ENCODE results near the gene PLEKHA1. TPM values are rescaled to one million over a fixed set of nuclear protein-coding genes. Genes with fewer than 3 reads are reported as not detected.
A peak's percentile ranks its signal among the peaks of the same experiment; 100 is the strongest.

PLEKHA1 gene
- total and polyA plus RNA-seq, 12 donors, result 8.3 to 22.3 (median 13.1) TPM

DNA sequence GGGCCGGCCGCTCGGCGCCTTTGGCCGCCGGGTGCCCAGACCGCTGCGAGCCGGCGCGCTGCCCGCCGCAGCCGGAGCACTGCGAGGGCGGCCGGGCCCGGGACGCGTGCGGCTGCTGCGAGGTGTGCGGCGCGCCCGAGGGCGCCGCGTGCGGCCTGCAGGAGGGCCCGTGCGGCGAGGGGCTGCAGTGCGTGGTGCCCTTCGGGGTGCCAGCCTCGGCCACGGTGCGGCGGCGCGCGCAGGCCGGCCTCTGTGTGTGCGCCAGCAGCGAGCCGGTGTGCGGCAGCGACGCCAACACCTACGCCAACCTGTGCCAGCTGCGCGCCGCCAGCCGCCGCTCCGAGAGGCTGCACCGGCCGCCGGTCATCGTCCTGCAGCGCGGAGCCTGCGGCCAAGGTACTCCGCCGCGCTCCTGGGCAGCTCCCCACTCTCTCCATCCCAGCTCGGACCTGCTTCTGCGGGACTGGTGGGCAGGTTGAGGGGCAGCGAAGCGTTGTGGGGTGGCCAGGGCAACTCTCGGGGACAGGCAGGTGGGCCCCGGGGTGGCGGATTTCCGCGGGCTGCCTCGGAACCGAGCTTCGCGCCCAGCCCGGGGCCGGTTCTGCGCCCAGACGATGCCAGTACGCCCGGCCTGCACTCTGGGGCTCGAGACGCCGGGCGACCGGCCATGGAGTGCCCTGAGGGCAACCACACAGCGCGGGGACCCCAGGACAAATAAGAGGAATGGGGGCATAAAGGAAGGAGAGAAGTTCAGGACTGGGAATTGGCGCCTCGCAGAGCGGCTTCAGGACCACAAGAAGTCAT lies 87.4 kb downstream of the PLEKHA1 start:
- peak in 6 of 7 donors; percentile 33 to 65 (median 46) for DNase-seq
- no peaks in the 10 kb centered on the region for H3K27me3 ChIP-seq
- no peak for TF ChIP-seq POLR2A (IDR thresholded peaks at IDR 0.05)
- TF ChIP-seq, protein P1, sequence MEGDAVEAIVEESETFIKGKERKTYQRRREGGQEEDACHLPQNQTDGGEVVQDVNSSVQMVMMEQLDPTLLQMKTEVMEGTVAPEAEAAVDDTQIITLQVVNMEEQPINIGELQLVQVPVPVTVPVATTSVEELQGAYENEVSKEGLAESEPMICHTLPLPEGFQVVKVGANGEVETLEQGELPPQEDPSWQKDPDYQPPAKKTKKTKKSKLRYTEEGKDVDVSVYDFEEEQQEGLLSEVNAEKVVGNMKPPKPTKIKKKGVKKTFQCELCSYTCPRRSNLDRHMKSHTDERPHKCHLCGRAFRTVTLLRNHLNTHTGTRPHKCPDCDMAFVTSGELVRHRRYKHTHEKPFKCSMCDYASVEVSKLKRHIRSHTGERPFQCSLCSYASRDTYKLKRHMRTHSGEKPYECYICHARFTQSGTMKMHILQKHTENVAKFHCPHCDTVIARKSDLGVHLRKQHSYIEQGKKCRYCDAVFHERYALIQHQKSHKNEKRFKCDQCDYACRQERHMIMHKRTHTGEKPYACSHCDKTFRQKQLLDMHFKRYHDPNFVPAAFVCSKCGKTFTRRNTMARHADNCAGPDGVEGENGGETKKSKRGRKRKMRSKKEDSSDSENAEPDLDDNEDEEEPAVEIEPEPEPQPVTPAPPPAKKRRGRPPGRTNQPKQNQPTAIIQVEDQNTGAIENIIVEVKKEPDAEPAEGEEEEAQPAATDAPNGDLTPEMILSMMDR (IDR thresholded peaks at IDR 0.05), result peak in 1 of 6 experiments; percentile 12
- peak overlapping the region in 2 of 5 donors; percentile 74 to 87 for H3K27ac ChIP-seq
- H3K9me3 ChIP-seq (replicated peaks in 1 of 3), result no peaks in the 10 kb centered on the region
- H3K4me1 ChIP-seq (replicated peaks in 1 of 2), result peaks cover 8 to 23% of the 10 kb centered on the region in 2 donors
- no peaks in the 10 kb centered on the region for H3K36me3 ChIP-seq (replicated peaks in 1 of 2)
- H3K4me3 ChIP-seq, result peak overlapping the region in 3 of 4 donors; percentile 16 to 89 (median 34)
- WGBS, 4 donors, result 0 to 2% (median 1%) methylated on average over 9 to 95 of the region's 95 CpGs
- intact Hi-C loops (cut with DNase I), result loop anchor here in 1 of 2 donors (10.0 kb wide), 1 partner anchor 93 kb away; no protein-coding TSS in a partner anchor

DNA sequence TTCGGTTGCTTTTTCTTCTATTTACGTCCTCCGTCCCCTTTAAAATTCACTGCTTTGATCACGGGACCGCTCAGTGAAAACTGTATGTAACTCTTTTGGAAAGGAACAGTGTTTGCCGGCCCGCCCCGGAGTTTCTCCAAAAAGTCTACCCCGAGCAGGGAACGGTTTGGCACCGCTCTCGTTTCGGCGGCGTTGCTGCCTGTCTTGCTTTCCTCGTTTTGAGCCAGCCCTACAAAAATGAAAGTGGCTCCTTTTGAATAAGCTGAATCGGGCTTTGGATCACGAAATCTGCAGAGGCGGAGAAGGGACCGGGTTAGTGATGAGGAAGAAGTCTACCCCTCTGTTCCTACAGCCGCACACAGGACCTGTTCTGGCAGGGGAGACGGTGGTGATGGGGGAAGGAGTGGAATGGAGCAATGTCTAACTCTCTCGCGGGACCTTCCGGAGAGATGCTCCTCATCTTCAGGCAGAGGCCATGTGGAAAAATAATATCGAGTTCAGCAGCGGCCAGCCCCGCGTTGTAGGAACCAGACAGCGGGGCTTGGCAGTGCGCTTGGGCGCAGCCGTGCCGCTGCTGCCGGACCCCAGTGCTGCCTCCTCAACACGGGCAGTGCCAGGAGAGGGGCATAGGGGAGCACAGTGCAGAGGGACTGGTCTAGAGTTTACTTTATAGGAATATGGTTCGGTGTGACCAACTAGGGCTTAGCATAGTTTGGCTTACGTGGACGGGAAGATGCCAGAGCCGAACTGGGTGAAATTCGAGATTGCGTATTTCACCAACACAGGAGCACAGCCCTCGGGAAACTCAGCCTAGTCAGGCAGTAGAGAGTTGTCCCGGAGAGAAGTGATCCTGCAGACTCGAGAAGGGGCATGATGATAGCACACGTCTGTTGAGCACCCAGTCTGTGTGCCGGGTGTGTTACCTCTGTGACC lies 88.3 kb downstream of the PLEKHA1 start:
- Histone ChIP-seq H3K27me3 (no peaks in the 10 kb centered on the region), H3K36me3 (replicated peaks in 1 of 2) (no peaks in the 10 kb centered on the region), H3K9me3 (replicated peaks in 1 of 3) (no peaks in the 10 kb centered on the region), H3K4me1 (replicated peaks in 1 of 2) (peaks cover 8 to 23% of the 10 kb centered on the region in 2 donors), H3K4me3 (peak overlapping the region in 3 of 4 donors; percentile 16 to 89 (median 34)), H3K27ac (peak overlapping the region in 2 of 5 donors; percentile 74 to 87)
- WGBS, 4 donors, result 13 to 16% (median 14%) methylated on average over 45 to 47 of the region's 47 CpGs
- peak in 6 of 7 donors; percentile 48 to 66 (median 53) for DNase-seq
- no peak for TF ChIP-seq POLR2A (IDR thresholded peaks at IDR 0.05)
- TF ChIP-seq, protein P1 (IDR thresholded peaks at IDR 0.05), result no peak
- intact Hi-C loops (cut with DNase I), result loop anchor here in 1 of 2 donors (10.0 kb wide), 1 partner anchor 92 kb away; no protein-coding TSS in a partner anchor

DNA sequence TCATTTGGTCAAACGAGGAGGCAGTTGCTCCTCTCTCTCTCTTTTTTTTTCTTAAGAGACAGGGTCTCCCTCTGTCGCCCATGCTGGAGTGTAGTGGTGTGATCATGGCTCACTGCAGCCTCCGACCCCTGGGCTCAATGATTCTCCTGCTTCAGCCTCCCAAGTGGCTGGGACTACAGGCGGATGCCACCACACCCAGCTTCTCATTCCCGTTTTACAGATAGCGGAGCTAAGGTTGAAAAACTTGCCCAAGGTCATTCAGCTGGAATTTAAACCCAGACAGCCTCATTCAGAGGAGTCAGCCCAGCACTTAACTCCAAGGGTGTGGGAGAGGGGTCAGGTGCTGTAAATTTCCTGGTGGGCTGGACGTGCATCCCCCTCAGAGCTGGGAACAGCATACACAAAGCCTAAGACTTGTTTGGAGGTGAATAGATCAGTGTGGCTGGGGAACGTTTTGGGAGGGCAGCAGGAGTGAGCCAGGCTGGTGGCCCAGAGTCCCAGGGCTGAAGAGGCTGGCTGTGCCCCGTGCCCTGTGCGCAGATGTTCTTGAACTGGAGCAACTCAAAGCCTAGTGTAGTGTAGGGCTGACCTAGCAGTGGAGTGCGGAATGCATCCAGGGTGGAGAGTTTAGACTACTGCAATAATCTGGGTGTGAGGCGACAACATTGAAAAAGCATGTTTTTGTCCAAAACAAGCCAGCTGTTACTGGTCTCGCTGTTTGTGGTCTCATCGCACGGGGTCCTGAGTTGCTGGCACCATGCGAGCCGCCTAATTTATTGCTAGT lies 89.2 kb downstream of the PLEKHA1 start:
- intact Hi-C loops (cut with DNase I), result loop anchor here in 1 of 2 donors (10.0 kb wide), 1 partner anchor 91 kb away; no protein-coding TSS in a partner anchor
- H3K4me1 ChIP-seq (replicated peaks in 1 of 2), result peaks cover 8 to 28% of the 10 kb centered on the region in 2 donors
- H3K27me3 ChIP-seq, result no peaks in the 10 kb centered on the region
- no peak overlapping the region for H3K27ac ChIP-seq
- peak in 1 of 7 donors; percentile 48 for DNase-seq
- H3K36me3 ChIP-seq (replicated peaks in 1 of 2), result no peaks in the 10 kb centered on the region
- H3K9me3 ChIP-seq (replicated peaks in 1 of 3), result no peaks in the 10 kb centered on the region
- 83 to 89% (median 85%) methylated on average over 17 of the region's 17 CpGs for WGBS, 4 donors
- H3K4me3 ChIP-seq, result peak overlapping the region in 1 of 4 donors; percentile 89
- TF ChIP-seq, protein P1 (IDR thresholded peaks at IDR 0.05), result no peak
- TF ChIP-seq POLR2A (IDR thresholded peaks at IDR 0.05), result no peak

Data from adrenal gland (tissue), 12 donors.